ENCODE data around the gene SLC26A1. TPM values are rescaled to one million over a fixed set of nuclear protein-coding genes. Genes with fewer than 3 reads are reported as not detected.

Gene SLC26A1
- total RNA-seq, 1 donor from 2014 or later = not detected

DNA sequence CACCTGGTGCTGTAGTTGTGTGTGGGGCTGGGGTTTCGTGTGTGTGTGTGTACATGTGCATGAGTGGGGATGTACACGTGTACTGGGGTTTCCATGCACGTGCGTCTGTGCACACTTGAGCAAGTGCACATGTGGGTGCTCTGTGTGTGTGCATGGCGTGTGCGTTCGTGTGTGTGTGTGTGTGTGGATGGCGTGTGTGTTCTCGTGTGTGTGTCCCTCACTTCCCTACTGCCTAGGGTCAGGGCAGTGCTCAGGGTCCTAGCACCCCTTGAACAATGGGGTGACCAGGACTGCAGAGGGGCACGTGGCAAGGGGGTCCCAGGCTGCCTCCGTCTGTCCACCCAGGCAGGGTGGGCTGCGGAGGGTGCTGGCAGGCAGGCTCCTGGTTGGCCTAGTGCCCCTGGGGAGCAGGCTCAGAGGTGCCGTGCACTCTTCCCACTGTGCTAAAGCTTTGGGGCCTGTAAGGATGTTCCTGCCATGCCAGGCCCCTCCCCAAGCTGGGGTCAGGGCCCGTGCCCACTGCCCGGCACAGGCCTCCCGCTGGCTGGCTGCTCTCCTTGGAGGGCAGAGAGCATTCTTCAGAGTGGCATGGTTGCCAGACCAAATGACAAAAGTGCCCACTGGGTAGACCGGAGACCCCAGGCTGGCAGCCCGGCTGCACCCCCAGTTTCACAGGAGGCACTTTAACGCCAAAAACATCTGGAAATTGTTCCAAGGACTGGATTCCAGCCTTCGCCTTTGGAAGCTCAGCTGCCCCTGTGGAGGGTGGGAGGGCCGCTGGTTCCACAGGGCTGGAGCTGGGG lies 47.3 kb upstream of the SLC26A1 start:
- no peak for ATAC-seq (ENCODE audit: low read depth)
- H3K4me3 Mint-ChIP-seq = no peak overlapping the region
- ChIA-PET CTCF (no interaction called here), POLR2A (interaction anchor here (0.6 kb wide), 1 partner anchor 191 kb away, joined by 3 read pairs; no protein-coding TSS in a partner anchor)
- H3K4me1 Mint-ChIP-seq = no peaks in the 10 kb centered on the region
- H3K36me3 Mint-ChIP-seq (ENCODE audit: low read depth) = no peaks in the 10 kb centered on the region
- intact Hi-C loops (cut with micrococcal nuclease) = no loop called here
- no peak overlapping the region for H3K27ac Mint-ChIP-seq
- TF ChIP-seq, protein P1, sequence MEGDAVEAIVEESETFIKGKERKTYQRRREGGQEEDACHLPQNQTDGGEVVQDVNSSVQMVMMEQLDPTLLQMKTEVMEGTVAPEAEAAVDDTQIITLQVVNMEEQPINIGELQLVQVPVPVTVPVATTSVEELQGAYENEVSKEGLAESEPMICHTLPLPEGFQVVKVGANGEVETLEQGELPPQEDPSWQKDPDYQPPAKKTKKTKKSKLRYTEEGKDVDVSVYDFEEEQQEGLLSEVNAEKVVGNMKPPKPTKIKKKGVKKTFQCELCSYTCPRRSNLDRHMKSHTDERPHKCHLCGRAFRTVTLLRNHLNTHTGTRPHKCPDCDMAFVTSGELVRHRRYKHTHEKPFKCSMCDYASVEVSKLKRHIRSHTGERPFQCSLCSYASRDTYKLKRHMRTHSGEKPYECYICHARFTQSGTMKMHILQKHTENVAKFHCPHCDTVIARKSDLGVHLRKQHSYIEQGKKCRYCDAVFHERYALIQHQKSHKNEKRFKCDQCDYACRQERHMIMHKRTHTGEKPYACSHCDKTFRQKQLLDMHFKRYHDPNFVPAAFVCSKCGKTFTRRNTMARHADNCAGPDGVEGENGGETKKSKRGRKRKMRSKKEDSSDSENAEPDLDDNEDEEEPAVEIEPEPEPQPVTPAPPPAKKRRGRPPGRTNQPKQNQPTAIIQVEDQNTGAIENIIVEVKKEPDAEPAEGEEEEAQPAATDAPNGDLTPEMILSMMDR (IDR thresholded peaks at IDR 0.05) = no peak
- H3K27me3 Mint-ChIP-seq = peaks cover 7% of the 10 kb centered on the region
- no peaks in the 10 kb centered on the region for H3K9me3 Mint-ChIP-seq
- DNase-seq = no peak

DNA sequence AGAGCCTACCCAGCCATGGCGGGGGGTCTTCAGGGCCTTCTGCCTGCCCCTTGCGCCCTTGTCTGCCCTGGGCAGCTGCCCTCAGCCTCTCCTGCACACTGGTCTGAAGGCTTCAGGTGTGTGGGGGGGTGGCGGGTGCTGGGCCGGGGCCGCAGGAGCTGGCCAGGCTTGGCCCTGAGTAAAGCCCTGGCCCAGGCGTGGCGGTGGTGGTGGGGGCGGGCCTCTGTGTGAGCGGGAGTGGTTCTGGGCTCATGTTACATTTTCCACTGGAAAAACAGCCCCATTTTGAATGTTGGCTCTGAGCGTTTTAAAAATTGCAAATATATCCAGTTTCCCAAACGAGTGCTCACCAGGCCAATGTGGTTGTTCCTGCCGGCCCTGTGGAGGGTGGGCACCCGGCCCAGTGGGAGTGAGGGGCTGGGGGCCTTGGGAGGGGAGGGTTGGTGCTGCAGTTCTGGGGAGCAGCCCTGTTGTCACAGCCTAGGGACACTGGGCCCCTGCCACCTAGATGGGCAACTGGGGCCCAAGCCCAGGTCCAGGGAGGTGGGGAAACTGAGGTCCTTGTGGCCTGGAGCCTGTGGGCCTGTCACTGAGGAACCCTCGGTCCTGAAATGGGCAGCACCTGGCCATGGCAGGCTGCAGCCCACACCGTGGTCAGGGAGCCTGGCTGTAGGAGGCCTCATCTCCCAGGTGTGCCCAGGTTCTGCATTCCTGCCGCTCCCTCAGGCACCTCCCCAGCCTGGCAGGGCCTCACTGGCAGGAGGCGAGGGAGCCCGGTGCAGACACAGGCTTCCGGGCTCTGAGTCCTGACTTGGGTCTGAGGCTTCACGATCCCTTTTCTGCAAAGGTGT lies 46.5 kb upstream of the SLC26A1 start:
- ATAC-seq (ENCODE audit: low read depth) (no peak), DNase-seq (no peak)
- no peaks in the 10 kb centered on the region for H3K36me3 Mint-ChIP-seq (ENCODE audit: low read depth)
- no peak overlapping the region for H3K4me3 Mint-ChIP-seq
- ChIA-PET CTCF (no interaction called here), POLR2A (no interaction called here)
- TF ChIP-seq, protein P1 (IDR thresholded peaks at IDR 0.05) = no peak
- H3K27ac Mint-ChIP-seq = no peak overlapping the region
- intact Hi-C loops (cut with micrococcal nuclease) = no loop called here
- H3K27me3 Mint-ChIP-seq = peaks cover 4% of the 10 kb centered on the region
- no peaks in the 10 kb centered on the region for H3K9me3 Mint-ChIP-seq
- H3K4me1 Mint-ChIP-seq = no peaks in the 10 kb centered on the region

DNA sequence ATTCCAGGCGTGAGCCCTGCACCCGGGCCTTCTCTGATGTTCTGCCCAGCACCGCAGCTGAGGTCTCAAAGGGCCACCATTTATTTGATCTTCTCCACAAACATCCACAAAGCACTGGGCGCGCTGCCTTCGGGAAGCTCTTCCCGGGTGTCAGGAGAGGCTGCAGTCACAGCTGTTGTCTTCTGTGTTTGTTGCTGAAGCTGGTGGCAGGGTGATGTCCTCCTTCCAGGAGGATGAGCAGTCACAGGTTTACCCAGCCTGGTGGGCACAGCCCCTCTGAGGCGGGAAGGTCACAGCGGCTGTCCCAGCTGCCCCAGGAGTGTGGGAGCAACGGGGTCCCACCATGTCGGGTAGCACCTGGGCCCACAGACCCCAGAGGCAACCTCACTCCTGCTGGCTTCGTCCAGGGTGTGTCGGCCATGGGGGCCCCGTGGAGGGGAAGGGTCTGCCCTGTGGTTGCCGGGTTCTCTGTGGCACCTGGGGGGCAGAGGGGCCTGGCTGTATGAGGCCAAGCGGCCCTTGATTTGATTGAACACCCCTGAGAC lies 45.8 kb upstream of the SLC26A1 start:
- ChIA-PET POLR2A (no interaction called here), CTCF (no interaction called here)
- H3K9me3 Mint-ChIP-seq = no peaks in the 10 kb centered on the region
- DNase-seq (no peak), ATAC-seq (ENCODE audit: low read depth) (no peak)
- H3K27ac Mint-ChIP-seq = no peak overlapping the region
- no peaks in the 10 kb centered on the region for H3K4me1 Mint-ChIP-seq
- H3K27me3 Mint-ChIP-seq = peaks cover 4% of the 10 kb centered on the region
- intact Hi-C loops (cut with micrococcal nuclease) = no loop called here
- no peaks in the 10 kb centered on the region for H3K36me3 Mint-ChIP-seq (ENCODE audit: low read depth)
- TF ChIP-seq, protein P1 (IDR thresholded peaks at IDR 0.05) = no peak
- H3K4me3 Mint-ChIP-seq = no peak overlapping the region

DNA sequence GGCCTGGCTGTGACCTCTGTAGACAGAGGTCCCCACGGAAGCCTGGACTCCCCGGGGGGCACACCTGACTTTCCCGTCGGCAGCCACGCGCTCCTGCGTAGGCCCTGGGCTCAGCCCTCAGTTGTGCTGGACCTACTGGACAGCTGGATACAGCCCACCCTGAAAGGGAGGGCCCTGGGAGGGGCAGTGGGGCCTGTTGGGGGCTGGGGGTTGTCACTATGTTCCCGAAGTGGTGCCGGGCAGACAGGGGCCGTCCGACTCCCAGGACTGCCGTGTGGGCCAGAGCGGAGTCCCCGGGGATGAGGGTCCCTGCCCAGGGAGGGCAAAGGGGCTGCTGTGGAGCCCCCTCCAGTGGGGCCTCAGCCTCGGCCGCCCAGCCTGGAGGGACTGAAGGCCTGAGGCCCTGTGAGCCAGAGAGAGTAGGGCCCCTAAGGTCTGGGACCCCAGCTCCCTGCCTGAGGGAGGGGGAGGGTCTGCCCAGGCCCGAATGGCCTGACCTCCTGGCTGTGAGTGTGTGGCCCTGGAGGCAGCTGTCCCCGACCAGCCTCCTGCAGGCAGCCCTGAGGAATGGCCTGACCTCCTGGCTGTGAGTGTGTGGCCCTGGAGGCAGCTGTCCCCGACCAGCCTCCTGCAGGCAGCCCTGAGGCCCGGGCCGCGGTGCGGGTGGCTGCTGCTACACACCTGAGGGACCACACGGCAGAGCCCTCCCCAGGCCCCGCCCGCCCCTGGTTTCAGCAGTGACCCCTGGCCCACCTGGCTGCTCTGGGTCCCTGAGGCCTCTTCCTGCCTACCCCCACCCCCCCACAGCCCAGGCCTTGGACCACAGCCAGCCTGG lies 44.0 kb upstream of the SLC26A1 start:
- no peaks in the 10 kb centered on the region for H3K9me3 Mint-ChIP-seq
- H3K36me3 Mint-ChIP-seq (ENCODE audit: low read depth) = no peaks in the 10 kb centered on the region
- DNase-seq = no peak
- H3K4me1 Mint-ChIP-seq = no peaks in the 10 kb centered on the region
- TF ChIP-seq, protein P1 (IDR thresholded peaks at IDR 0.05) = no peak
- ATAC-seq (ENCODE audit: low read depth) = no peak
- no peak overlapping the region for H3K4me3 Mint-ChIP-seq
- ChIA-PET POLR2A (no interaction called here), CTCF (interaction anchor here (0.5 to 1.2 kb wide), 2 partner anchors 256 to 294 kb away, joined by 3 read pairs; no protein-coding TSS in a partner anchor)
- no peaks in the 10 kb centered on the region for H3K27me3 Mint-ChIP-seq
- no peak overlapping the region for H3K27ac Mint-ChIP-seq
- intact Hi-C loops (cut with micrococcal nuclease) = no loop called here
